H1 (cell line): ENCODE measurements around the gene BRSK2. TPM values are rescaled to one million over a fixed set of nuclear protein-coding genes. Genes with fewer than 3 reads are reported as not detected.

ENCODE experiments used
- HDAC6 ChIP-seq: IDR thresholded peaks from one replicate; pipeline ENCODE4 v1.7.1; 2012; ENCODE audit warnings: low read depth, mild to moderate bottlenecking, inconsistent platforms, low read length, moderate library complexity
- polyA plus RNA-seq, 7 experiments: library from polyadenylated mRNA; depleted of rRNA in 3 of 7; stranded (reverse) in 5 of 7; unstranded in 2 of 7; fragments of >200 nt in 5 of 7; fragments of 200-250 nt in 2 of 7; gene quantifications; 1 replicate in 5 of 7; 2 replicates in 1 of 7; 4 replicates in 1 of 7; pipeline versions ENCODE4 v1.2.1 to v1.2.3, GENCODE V29; 2011 to 2013; ENCODE audit warnings: missing spikeins in 2 of 7, mixed read lengths in 2 of 7
- total RNA-seq: library from RNA; stranded (reverse); fragmentation: NEBNext Ultra II Directional; extraction: Animal tissue kit (Norgen Biotek cat#: 25700); gene quantifications from 2 replicates; pipeline ENCODE4 v1.2.1, GENCODE V29; 2021
- TF ChIP-seq, protein P1 (sequence below): IDR thresholded peaks from 2 replicates; pipeline ENCODE4 v1.6.1; 2011; ENCODE audit warnings: low read length, improper control_type of control experiment

BRSK2 gene
- total and polyA plus RNA-seq, 2 of the 8 experiments (the other 6 are each of a cell fraction or from before 2014, with no cell fraction given): 17.3 to 27.1 TPM

DNA sequence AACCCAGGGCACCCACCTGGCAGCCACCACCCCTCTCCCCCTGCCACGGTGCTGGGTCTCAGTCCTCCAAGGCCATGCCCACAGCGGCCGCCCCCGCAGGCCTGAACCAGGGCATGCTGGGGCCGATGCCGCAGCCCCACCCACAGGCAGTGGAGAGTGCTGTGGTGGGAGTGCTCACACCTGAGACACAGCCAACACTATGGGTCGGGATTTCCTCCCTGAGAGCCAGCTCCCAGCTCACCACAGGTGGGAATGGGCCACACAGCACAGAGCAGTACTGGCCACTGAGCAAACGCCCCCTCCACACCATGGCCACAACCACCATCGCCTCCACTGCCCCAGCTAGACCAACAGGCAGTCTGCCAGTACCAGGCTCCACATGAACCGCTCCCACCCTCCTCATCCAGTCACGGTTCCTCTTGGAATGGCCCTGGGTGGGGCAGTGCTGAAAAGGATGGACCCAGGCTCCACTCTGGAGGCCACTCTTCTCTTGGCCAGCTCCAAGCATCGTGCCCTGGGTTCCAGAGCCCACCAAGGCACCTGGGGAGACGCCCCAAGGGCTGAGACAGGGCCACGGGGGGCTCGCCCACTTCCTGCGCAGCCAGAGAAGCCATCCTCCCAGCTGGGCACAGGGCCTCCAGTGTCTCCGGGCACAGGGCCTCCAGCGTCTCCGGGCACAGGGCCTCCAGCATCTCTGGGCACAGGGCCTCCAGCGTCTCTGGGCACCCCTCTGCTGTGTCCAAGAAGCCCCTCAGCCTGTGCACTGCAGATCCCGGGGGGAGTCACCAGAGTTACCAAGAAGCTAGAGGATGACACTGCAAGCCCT lies 82.7 kb downstream of the BRSK2 start (continued):
- TF ChIP-seq, protein P1, sequence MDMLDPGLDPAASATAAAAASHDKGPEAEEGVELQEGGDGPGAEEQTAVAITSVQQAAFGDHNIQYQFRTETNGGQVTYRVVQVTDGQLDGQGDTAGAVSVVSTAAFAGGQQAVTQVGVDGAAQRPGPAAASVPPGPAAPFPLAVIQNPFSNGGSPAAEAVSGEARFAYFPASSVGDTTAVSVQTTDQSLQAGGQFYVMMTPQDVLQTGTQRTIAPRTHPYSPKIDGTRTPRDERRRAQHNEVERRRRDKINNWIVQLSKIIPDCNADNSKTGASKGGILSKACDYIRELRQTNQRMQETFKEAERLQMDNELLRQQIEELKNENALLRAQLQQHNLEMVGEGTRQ: no peak
- TF ChIP-seq HDAC6: no peak
- TF ChIP-seq, all 59 proteins: peak for 0
